ENCODE results near the gene RASA2.

DNA sequence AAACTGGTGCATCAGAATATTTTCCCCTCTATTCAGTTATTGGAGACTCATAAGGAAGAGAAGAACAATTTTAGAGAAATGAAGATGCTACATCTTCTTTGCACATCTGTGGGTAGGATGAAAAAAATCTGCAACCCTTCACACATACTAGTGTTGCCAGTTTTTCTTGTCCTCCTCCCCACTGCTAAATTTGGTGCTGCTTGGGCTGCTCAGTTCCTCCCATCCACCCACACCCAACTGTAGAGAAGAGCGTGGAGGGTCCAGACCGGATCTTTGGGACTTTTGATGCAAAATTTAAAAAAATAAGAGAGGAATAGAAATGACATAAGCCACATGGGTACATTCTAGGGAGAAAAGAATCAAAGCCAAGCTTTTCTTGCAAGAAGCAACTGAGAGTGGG lies 8.7 kb upstream of the RASA2 start:
- no peak for TF ChIP-seq RXRA (IDR thresholded peaks at IDR 0.05; ENCODE audit: insufficient read depth, low read depth, low read length)
- no peak for TF ChIP-seq EP300 (IDR thresholded peaks at IDR 0.05; ENCODE audit: borderline replicate concordance in 1 of 2, low read depth in 2 of 2, low read length in 2 of 2)
- TF ChIP-seq, protein P1, sequence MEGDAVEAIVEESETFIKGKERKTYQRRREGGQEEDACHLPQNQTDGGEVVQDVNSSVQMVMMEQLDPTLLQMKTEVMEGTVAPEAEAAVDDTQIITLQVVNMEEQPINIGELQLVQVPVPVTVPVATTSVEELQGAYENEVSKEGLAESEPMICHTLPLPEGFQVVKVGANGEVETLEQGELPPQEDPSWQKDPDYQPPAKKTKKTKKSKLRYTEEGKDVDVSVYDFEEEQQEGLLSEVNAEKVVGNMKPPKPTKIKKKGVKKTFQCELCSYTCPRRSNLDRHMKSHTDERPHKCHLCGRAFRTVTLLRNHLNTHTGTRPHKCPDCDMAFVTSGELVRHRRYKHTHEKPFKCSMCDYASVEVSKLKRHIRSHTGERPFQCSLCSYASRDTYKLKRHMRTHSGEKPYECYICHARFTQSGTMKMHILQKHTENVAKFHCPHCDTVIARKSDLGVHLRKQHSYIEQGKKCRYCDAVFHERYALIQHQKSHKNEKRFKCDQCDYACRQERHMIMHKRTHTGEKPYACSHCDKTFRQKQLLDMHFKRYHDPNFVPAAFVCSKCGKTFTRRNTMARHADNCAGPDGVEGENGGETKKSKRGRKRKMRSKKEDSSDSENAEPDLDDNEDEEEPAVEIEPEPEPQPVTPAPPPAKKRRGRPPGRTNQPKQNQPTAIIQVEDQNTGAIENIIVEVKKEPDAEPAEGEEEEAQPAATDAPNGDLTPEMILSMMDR (IDR thresholded peaks at IDR 0.05; ENCODE audit: control extremely low read depth in 1 of 3, insufficient read depth in 1 of 3, low read depth in 1 of 3, low read length in 3 of 3): no peak
- no peak for TF ChIP-seq EZH2 (IDR thresholded peaks at IDR 0.05; ENCODE audit: low read depth, low read length, severe bottlenecking)
- TF ChIP-seq, protein P2, sequence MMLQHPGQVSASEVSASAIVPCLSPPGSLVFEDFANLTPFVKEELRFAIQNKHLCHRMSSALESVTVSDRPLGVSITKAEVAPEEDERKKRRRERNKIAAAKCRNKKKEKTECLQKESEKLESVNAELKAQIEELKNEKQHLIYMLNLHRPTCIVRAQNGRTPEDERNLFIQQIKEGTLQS (IDR thresholded peaks at IDR 0.05; ENCODE audit: insufficient read depth, low read depth, low read length): no peak
- TF ChIP-seq YY1 (IDR thresholded peaks at IDR 0.05; ENCODE audit: low read depth, low read length): no peak
- TF ChIP-seq, protein P3, sequence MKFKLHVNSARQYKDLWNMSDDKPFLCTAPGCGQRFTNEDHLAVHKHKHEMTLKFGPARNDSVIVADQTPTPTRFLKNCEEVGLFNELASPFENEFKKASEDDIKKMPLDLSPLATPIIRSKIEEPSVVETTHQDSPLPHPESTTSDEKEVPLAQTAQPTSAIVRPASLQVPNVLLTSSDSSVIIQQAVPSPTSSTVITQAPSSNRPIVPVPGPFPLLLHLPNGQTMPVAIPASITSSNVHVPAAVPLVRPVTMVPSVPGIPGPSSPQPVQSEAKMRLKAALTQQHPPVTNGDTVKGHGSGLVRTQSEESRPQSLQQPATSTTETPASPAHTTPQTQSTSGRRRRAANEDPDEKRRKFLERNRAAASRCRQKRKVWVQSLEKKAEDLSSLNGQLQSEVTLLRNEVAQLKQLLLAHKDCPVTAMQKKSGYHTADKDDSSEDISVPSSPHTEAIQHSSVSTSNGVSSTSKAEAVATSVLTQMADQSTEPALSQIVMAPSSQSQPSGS (IDR thresholded peaks at IDR 0.05; ENCODE audit: low read length): no peak
- TF ChIP-seq HDAC2 (IDR thresholded peaks at IDR 0.05; ENCODE audit: borderline replicate concordance in 1 of 2, low read depth in 2 of 2, low read length in 2 of 2): no peak

Data from H1 (cell line).